GM23248 (cell line): ENCODE results near the gene PPP1R1C. TPM values are rescaled to one million over a fixed set of nuclear protein-coding genes. Genes with fewer than 3 reads are reported as not detected.

ENCODE experiments used
- DNase-seq: peaks from one replicate; pipeline ENCODE4 v3.0.0-alpha.2; 2015
- H2AFZ ChIP-seq: fragments of 200-600 bp; sonication (generic); 2 replicates; pipeline ENCODE4 v1.6.1; 2016; ENCODE audit warnings: antibody characterized with exemption
- H3F3A ChIP-seq: fragments of 200-600 bp; sonication (generic); 2 replicates; pipeline ENCODE4 v1.6.1; 2016; ENCODE audit warnings: mild to moderate bottlenecking, antibody characterized with exemption, mixed run types; ENCODE audit not compliant: insufficient read depth
- H3K27ac ChIP-seq: fragments of 200-600 bp; sonication (generic); 2 replicates; pipeline ENCODE4 v1.5.1; 2016; ENCODE audit warnings: mild to moderate bottlenecking
- H3K27me3 ChIP-seq: fragments of 200-600 bp; sonication (generic); replicated peaks from 2 replicates; pipeline ENCODE4 v1.6.1; 2016; ENCODE audit warnings: mild to moderate bottlenecking; ENCODE audit not compliant: insufficient read depth
- H3K36me3 ChIP-seq: fragments of 200-600 bp; sonication (generic); 2 replicates; pipeline ENCODE4 v1.6.1; 2016; ENCODE audit warnings: low read depth, mild to moderate bottlenecking
- H3K4me1 ChIP-seq: fragments of 200-600 bp; sonication (generic); 2 replicates; pipeline ENCODE4 v1.6.1; 2016; ENCODE audit warnings: mild to moderate bottlenecking; ENCODE audit not compliant: insufficient read depth
- H3K4me2 ChIP-seq: fragments of 200-600 bp; sonication (generic); one replicate; pipeline ENCODE4 v1.6.1; 2016; ENCODE audit warnings: mild to moderate bottlenecking; ENCODE audit not compliant: unreplicated experiment
- H3K4me3 ChIP-seq: fragments of 200-600 bp; sonication (generic); 2 replicates; pipeline ENCODE4 v1.5.1; 2016; ENCODE audit warnings: mild to moderate bottlenecking
- H3K79me2 ChIP-seq: fragments of 200-600 bp; sonication (generic); 2 replicates; pipeline ENCODE4 v1.6.1; 2016; ENCODE audit warnings: mild to moderate bottlenecking; ENCODE audit not compliant: insufficient read depth
- H3K9ac ChIP-seq: fragments of 200-600 bp; sonication (generic); 2 replicates; pipeline ENCODE4 v1.6.1; 2016; ENCODE audit warnings: mild to moderate bottlenecking
- H3K9me2 ChIP-seq: fragments of 200-600 bp; sonication (generic); 2 replicates; pipeline ENCODE4 v1.6.1; 2016; ENCODE audit warnings: mixed run types, mild to moderate bottlenecking, moderate library complexity; ENCODE audit not compliant: insufficient read depth
- H3K9me3 ChIP-seq: fragments of 200-600 bp; sonication (generic); one replicate; pipeline ENCODE4 v1.6.1; 2017; ENCODE audit warnings: low read depth
- H4K20me1 ChIP-seq: fragments of 200-600 bp; sonication (generic); 2 replicates; pipeline ENCODE4 v1.6.0; 2016; ENCODE audit not compliant: insufficient read depth
- EZH2 ChIP-seq: fragments of 200-600 bp; sonication (generic); IDR thresholded peaks from 2 replicates; pipeline ENCODE4 v1.6.1; 2018; ENCODE audit warnings: antibody characterized with exemption, mild to moderate bottlenecking; ENCODE audit not compliant: insufficient read depth, poor library complexity, severe bottlenecking
- EZH2phosphoT487 ChIP-seq: fragments of 200-600 bp; sonication (generic); IDR thresholded peaks from 2 replicates; pipeline ENCODE4 v1.6.1; 2018; ENCODE audit warnings: antibody characterized with exemption, moderate library complexity, mild to moderate bottlenecking, low read depth; ENCODE audit not compliant: insufficient read depth
- WGBS, 2 experiments: methylation state at CpG; one replicate each; pipeline ENCODE4 v1.1.6; 2015 to 2017; ENCODE audit warnings: low lambda C conversion rate in 2 of 2, low coverage in 1 of 2; ENCODE audit errors: missing lambda C conversion rate in 2 of 2; 5-methylcytosine and 5-hydroxymethylcytosine counted together
- in situ Hi-C: fragments of 300-500 bp; cut with MboI; formaldehyde crosslinking; loops from 2 replicates; pipeline ENCODE4 v1.15.0; 2020
- polyA plus RNA-seq: library from polyadenylated mRNA; unstranded; fragments of >200 nt; fragmentation: Nextera tagmentation; extraction: Ambion mirVana; gene quantifications from 2 replicates; pipeline ENCODE4 v1.2.1, GENCODE V29; 2016
- total RNA-seq: library from RNA; depleted of rRNA; stranded (reverse); fragments of >200 nt; shearing (Covaris generic); gene quantifications from 2 replicates; pipeline ENCODE4 v1.2.3, GENCODE V29; 2014

Gene PPP1R1C
- total and polyA plus RNA-seq, 2 experiments from 2014 or later: not detected

GRCh38 chr2:181944914-181945291 is 40.8 kb upstream of the PPP1R1C start:
- no peak overlapping the region for H3K4me2 ChIP-seq
- no peaks in the 10 kb centered on the region for H3K79me2 ChIP-seq
- H3F3A ChIP-seq: 0 out of 2 replicates have a peak, but pooled peaks cover 16% of the 10 kb centered on the region
- 93 to 94% methylated on average over 8 of the region's 8 CpGs for WGBS, 2 experiments
- in situ Hi-C loops: loop anchor here (25.0 kb wide), 1 partner anchor 717 kb away; no protein-coding TSS in a partner anchor
- no peak overlapping the region for H3K27ac ChIP-seq
- no peaks in the 10 kb centered on the region for H3K36me3 ChIP-seq
- no peaks in the 10 kb centered on the region for H3K9me3 ChIP-seq
- no peaks in the 10 kb centered on the region for H3K27me3 ChIP-seq
- no peak for DNase-seq
- H2AFZ ChIP-seq: no peak overlapping the region
- no peak overlapping the region for H3K9ac ChIP-seq
- peaks cover 19% of the 10 kb centered on the region for H3K4me1 ChIP-seq
- no peaks in the 10 kb centered on the region for H3K9me2 ChIP-seq
- TF ChIP-seq EZH2phosphoT487 (no peak), EZH2 (no peak)
- H4K20me1 ChIP-seq: no peaks in the 10 kb centered on the region
- H3K4me3 ChIP-seq: no peak overlapping the region

DNA sequence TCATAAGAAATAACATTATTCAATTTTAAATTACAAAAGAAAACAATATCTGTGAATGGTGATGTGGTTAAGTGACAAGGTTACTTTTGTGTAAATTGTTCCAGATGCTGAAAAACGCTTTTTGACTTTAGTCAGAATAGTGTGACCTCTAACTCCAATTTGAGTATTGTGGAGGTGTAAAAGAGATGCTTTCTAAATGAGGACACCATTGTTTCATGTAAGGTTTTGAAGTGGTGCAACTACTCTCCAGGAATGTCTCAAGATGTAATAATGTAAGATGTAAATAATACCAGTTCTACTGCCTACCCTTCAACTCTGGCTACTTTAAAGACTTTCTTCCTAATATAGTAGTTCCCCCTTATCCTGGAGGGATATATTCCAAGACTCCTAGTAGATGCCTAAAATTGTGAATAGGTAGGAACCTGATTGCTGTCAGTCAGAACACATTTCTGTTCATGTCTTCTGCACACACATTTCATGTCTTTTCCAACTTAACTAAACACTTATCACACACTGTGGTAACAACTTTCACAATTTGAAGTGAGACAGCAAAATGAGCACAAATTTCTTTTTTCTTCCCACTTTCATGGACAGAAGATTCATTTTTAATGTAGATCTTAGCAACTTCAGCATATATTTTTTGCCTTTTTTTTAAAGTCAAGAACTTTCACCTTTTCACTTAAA is 39.1 kb upstream of the PPP1R1C start:
- no peak overlapping the region for H3K4me2 ChIP-seq
- no peak for TF ChIP-seq EZH2
- no peak overlapping the region for H2AFZ ChIP-seq

GRCh38 chr2:181947273-181947672 is 38.4 kb upstream of the PPP1R1C start:
- no peaks in the 10 kb centered on the region for H4K20me1 ChIP-seq
- no peaks in the 10 kb centered on the region for H3K9me2 ChIP-seq
- in situ Hi-C loops: loop anchor here (25.0 kb wide), 1 partner anchor 715 kb away; no protein-coding TSS in a partner anchor

More for the DNA sequence above, 39.1 kb upstream of the PPP1R1C start:
- no peaks in the 10 kb centered on the region for H3K79me2 ChIP-seq
- WGBS, 2 experiments: 10 to 18% methylated on average over 1 of the region's 1 CpG
- no peaks in the 10 kb centered on the region for H4K20me1 ChIP-seq
- H3K27ac ChIP-seq: no peak overlapping the region
- H3K4me1 ChIP-seq: peaks cover 19% of the 10 kb centered on the region
- no peaks in the 10 kb centered on the region for H3K36me3 ChIP-seq
- 0 out of 2 replicates have a peak, but pooled peaks cover 16% of the 10 kb centered on the region for H3F3A ChIP-seq
- DNase-seq: peak; percentile 14
- H3K27me3 ChIP-seq: no peaks in the 10 kb centered on the region
- H3K4me3 ChIP-seq: no peak overlapping the region
- H3K9me2 ChIP-seq: no peaks in the 10 kb centered on the region
- H3K9ac ChIP-seq: no peak overlapping the region
- no peaks in the 10 kb centered on the region for H3K9me3 ChIP-seq
- in situ Hi-C loops: loop anchor here (25.0 kb wide), 1 partner anchor 716 kb away; no protein-coding TSS in a partner anchor

DNA sequence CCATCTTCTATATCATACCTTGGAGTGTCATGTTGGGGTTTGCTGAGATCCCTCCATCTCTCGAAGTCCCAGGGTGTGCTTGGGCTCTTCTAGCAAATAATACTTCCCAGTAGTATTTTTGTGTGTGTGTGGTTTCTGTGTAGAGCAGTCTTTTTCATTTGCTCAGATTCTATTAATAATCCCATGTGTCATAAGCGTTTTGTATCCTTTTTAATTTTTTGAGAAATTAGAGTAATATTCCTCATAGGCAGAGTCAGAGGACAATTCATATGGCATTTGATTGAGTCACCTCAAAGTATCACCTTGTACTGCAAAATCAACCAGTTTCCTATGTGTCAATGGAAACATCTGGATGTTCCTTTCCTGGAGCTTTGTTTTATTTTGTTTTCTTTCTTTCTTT is 37.4 kb upstream of the PPP1R1C start:
- no peaks in the 10 kb centered on the region for H3K9me3 ChIP-seq
- no peak overlapping the region for H3K9ac ChIP-seq
- WGBS, 2 experiments: 81 to 89% methylated on average over 2 of the region's 2 CpGs
- no peaks in the 10 kb centered on the region for H4K20me1 ChIP-seq
- no peaks in the 10 kb centered on the region for H3K27me3 ChIP-seq
- H3K9me2 ChIP-seq: no peaks in the 10 kb centered on the region
- TF ChIP-seq EZH2: no peak
- TF ChIP-seq EZH2phosphoT487: no peak
- in situ Hi-C loops: loop anchor here (25.0 kb wide), 1 partner anchor 714 kb away; no protein-coding TSS in a partner anchor
- no peak overlapping the region for H3K27ac ChIP-seq
- H3K36me3 ChIP-seq: no peaks in the 10 kb centered on the region
- no peaks in the 10 kb centered on the region for H3K79me2 ChIP-seq
- peaks cover 19% of the 10 kb centered on the region for H3K4me1 ChIP-seq
- H3K4me3 ChIP-seq: no peak overlapping the region
- DNase-seq: no peak
- H3K4me2 ChIP-seq: no peak overlapping the region
- H3F3A ChIP-seq: 0 out of 2 replicates have a peak, but pooled peaks cover 16% of the 10 kb centered on the region
- no peak overlapping the region for H2AFZ ChIP-seq

More at GRCh38 chr2:181947273-181947672, 38.4 kb upstream of the PPP1R1C start:
- DNase-seq: no peak
- TF ChIP-seq EZH2phosphoT487 (no peak), EZH2 (no peak)
- H3K79me2 ChIP-seq: no peaks in the 10 kb centered on the region
- H3F3A ChIP-seq: 0 out of 2 replicates have a peak, but pooled peaks cover 16% of the 10 kb centered on the region
- no peak overlapping the region for H3K4me3 ChIP-seq
- H3K36me3 ChIP-seq: no peaks in the 10 kb centered on the region
- no peak overlapping the region for H3K9ac ChIP-seq
- H3K9me3 ChIP-seq: no peaks in the 10 kb centered on the region
- H3K4me2 ChIP-seq: no peak overlapping the region
- H3K27ac ChIP-seq: no peak overlapping the region
- H2AFZ ChIP-seq: no peak overlapping the region
- peaks cover 19% of the 10 kb centered on the region for H3K4me1 ChIP-seq
- H3K27me3 ChIP-seq: no peaks in the 10 kb centered on the region

- in situ Hi-C loops: loop anchor here (25.0 kb wide), 1 partner anchor 713 kb away; no protein-coding TSS in a partner anchor
- peak overlapping the region; percentile 20 for H3K4me2 ChIP-seq
Measured at GRCh38 chr2:181949047-181949446, 36.6 kb upstream of the PPP1R1C start.

More at GRCh38 chr2:181949047-181949446, 36.6 kb upstream of the PPP1R1C start:
- Histone ChIP-seq H3K4me1 (peaks cover 25% of the 10 kb centered on the region), H3K9ac (no peak overlapping the region), H3K4me3 (no peak overlapping the region), H3K27ac (no peak overlapping the region), H3K27me3 (no peaks in the 10 kb centered on the region), H3K9me3 (no peaks in the 10 kb centered on the region), H2AFZ (no peak overlapping the region), H3F3A (peaks cover 20% of the 10 kb centered on the region; the same call in 1 of the 2 replicates), H3K79me2 (no peaks in the 10 kb centered on the region), H4K20me1 (no peaks in the 10 kb centered on the region), H3K9me2 (no peaks in the 10 kb centered on the region), H3K36me3 (no peaks in the 10 kb centered on the region)
- no peak for TF ChIP-seq EZH2
- TF ChIP-seq EZH2phosphoT487: no peak
- DNase-seq: peak; percentile 38
